D341Med (cell line): ENCODE data around the gene RASD1.
"Not testable (repeated sequence)": the region's sequence is repeated elsewhere in the genome, so short reads cannot be mapped to it uniquely, and the experiment has no call there.

Experiments used
- DNase-seq: peaks from one replicate; pipeline ENCODE4 v3.0.0; 2012; ENCODE audit warnings: low spot score

Gene RASD1

GRCh38 chr17:17497065-17497844 is 1.1 kb upstream of the RASD1 start:
- DNase-seq: no peak

GRCh38 chr17:17495536-17496188 is 533 bp downstream of the RASD1 start:
- DNase-seq: no peak

GRCh38 chr17:17494870-17495535 is 1.2 kb downstream of the RASD1 start:
- DNase-seq: no peak

- no peak for DNase-seq
Measured at GRCh38 chr17:17494499-17494869, 1.7 kb downstream of the RASD1 start.

GRCh38 chr17:17493986-17494466 is 2.2 kb downstream of the RASD1 start:
- no peak for DNase-seq

GRCh38 chr17:17493249-17493985 is 2.8 kb downstream of the RASD1 start:
- no peak for DNase-seq

- no peak for DNase-seq
Measured at GRCh38 chr17:17492571-17492970, 3.6 kb downstream of the RASD1 start.

GRCh38 chr17:17492085-17492484 is 4.1 kb downstream of the RASD1 start:
- no peak for DNase-seq

- DNase-seq: no peak
Measured at GRCh38 chr17:17491546-17491988, 4.6 kb downstream of the RASD1 start.

GRCh38 chr17:17491031-17491471 is 5.1 kb downstream of the RASD1 start:
- DNase-seq: no peak

GRCh38 chr17:17487998-17488397 is 8.2 kb downstream of the RASD1 start:
- no peak for DNase-seq

GRCh38 chr17:17486416-17486815 is 9.8 kb downstream of the RASD1 start:
- DNase-seq: not testable (repeated sequence)

- no peak for DNase-seq
Measured at GRCh38 chr17:17485420-17485819, 10.8 kb downstream of the RASD1 start.

- DNase-seq: no peak
Measured at GRCh38 chr17:17484451-17484899, 11.7 kb downstream of the RASD1 start.

- no peak for DNase-seq
Measured at GRCh38 chr17:17481860-17482259, 14.3 kb downstream of the RASD1 start.

- no peak for DNase-seq
Measured at GRCh38 chr17:17480593-17481148, 15.5 kb downstream of the RASD1 start.

- no peak for DNase-seq
Measured at GRCh38 chr17:17479209-17479608, 17.0 kb downstream of the RASD1 start.

GRCh38 chr17:17476865-17477467 is 19.2 kb downstream of the RASD1 start, which contains the start of gene MED9:
TSS of gene MED9 (plus strand) at chr17:17477000. CDS start at chr17:17477042, 42 bp downstream.
- peak; percentile 95 for DNase-seq

- DNase-seq: no peak
Measured at GRCh38 chr17:17474341-17474740, 21.9 kb downstream of the RASD1 start.

- no peak for DNase-seq
Measured at GRCh38 chr17:17472333-17472920, 23.8 kb downstream of the RASD1 start.

- no peak for DNase-seq
Measured at GRCh38 chr17:17469996-17470395, 26.2 kb downstream of the RASD1 start.
